ENCODE results near the gene KCNQ1. TPM values are rescaled to one million over a fixed set of nuclear protein-coding genes. Genes with fewer than 3 reads are reported as not detected.

Gene KCNQ1
- total RNA-seq, 1 experiment from 2014 or later, result 2.3 TPM

GRCh38 chr11:2878782-2879181 is 434.0 kb downstream of the KCNQ1 start:
- no peak overlapping the region for H3K4ac ChIP-seq (ENCODE audit: low read depth, low read length)
- H2AK5ac ChIP-seq (ENCODE audit: insufficient read length, low read length), result no peak overlapping the region
- H3K4me1 ChIP-seq (ENCODE audit: insufficient read depth, low read length), result no peaks in the 10 kb centered on the region; the same call in 1 of the 2 replicates
- no peak overlapping the region for H2BK20ac ChIP-seq (ENCODE audit: low read depth, low read length, poor library complexity, severe bottlenecking)
- H4K91ac ChIP-seq (ENCODE audit: insufficient read length, low read depth, low read length), result no peak overlapping the region
- H3K79me1 ChIP-seq (ENCODE audit: insufficient read depth, low read depth, low read length, poor library complexity, severe bottlenecking), result no peaks in the 10 kb centered on the region
- Mint-ChIP-seq H3K27ac (no peak overlapping the region), H3K4me3 (no peak overlapping the region), H3K27me3 (ENCODE audit: low read depth) (peaks cover 100% of the 10 kb centered on the region), H3K4me1 (peaks cover 13% of the 10 kb centered on the region in 2 experiments), H3K36me3 (ENCODE audit: insufficient read depth in 1 of 3, low read depth in 3 of 3) (peaks cover 4 to 9% (median 6%) of the 10 kb centered on the region in 3 experiments; a peak in 5 of 7 replicates), H3K9me3 (peaks cover 7 to 17% of the 10 kb centered on the region in 2 experiments)
- H2BK12ac ChIP-seq (ENCODE audit: insufficient read length, low read depth, low read length), result no peak overlapping the region
- no peak overlapping the region for H2BK120ac ChIP-seq (ENCODE audit: low read depth, low read length, poor library complexity, severe bottlenecking)
- no peaks in the 10 kb centered on the region for H3K79me2 ChIP-seq (ENCODE audit: insufficient read depth, low read length)
- DNase-seq, result no peak
- no peak overlapping the region for H3T11ph ChIP-seq (ENCODE audit: low read length)
- no CpG with 5 or more reads among the region's 8 CpGs for WGBS (ENCODE audit: extremely low coverage, insufficient read length, low lambda C conversion rate)
- TF ChIP-seq CTCF (conservative IDR thresholded peaks at IDR 0.05), result no peak
- no peak overlapping the region for H3K56ac ChIP-seq (ENCODE audit: insufficient read length, low read depth, low read length)
- H2AFZ ChIP-seq (ENCODE audit: low read length), result no peak overlapping the region
- no peak overlapping the region for H3K27ac ChIP-seq (ENCODE audit: insufficient read length, low read depth, low read length)
- H2BK15ac ChIP-seq (ENCODE audit: low read depth, low read length), result no peak overlapping the region
- no peak overlapping the region for H3K23ac ChIP-seq (ENCODE audit: insufficient read length, low read depth, low read length)
- H3K18ac ChIP-seq (ENCODE audit: insufficient read length, low read depth, low read length), result no peak overlapping the region
- no peaks in the 10 kb centered on the region for H3K9me3 ChIP-seq (ENCODE audit: control insufficient read depth, low read depth, low read length)
- H3K9ac ChIP-seq (ENCODE audit: extremely low read depth, insufficient read length, low read length), result no peak overlapping the region
- no peak overlapping the region for H3K14ac ChIP-seq (ENCODE audit: insufficient read depth, low read length)
- H4K8ac ChIP-seq (replicated peaks; ENCODE audit: insufficient read length, low read depth, low read length), result no peak overlapping the region
- H4K20me1 ChIP-seq (ENCODE audit: control insufficient read depth, insufficient read depth, insufficient read length), result no peaks in the 10 kb centered on the region
- no peak overlapping the region for H4K5ac ChIP-seq (ENCODE audit: insufficient read length, low read depth, low read length)
- no peak overlapping the region for H2BK5ac ChIP-seq (ENCODE audit: insufficient read length, low read length)
- no peaks in the 10 kb centered on the region for H3K23me2 ChIP-seq (ENCODE audit: insufficient read length, low read depth, low read length, poor library complexity, severe bottlenecking)
- H3K4me2 ChIP-seq (ENCODE audit: insufficient read depth, insufficient read length, low read length), result no peak overlapping the region
- H3K27me3 ChIP-seq (ENCODE audit: insufficient read depth, low read length), result peaks cover 11% of the 10 kb centered on the region

All from H9 (cell line).